Esophagus (tissue), 2 donors: Measurements from ENCODE around the gene FBLN1. TPM values are rescaled to one million over a fixed set of nuclear protein-coding genes. Genes with fewer than 3 reads are reported as not detected.
"Not testable (repeated sequence)": the region's sequence is repeated elsewhere in the genome, so short reads cannot be mapped to it uniquely, and the experiment has no call there.

ENCODE experiments used
- H3K27ac ChIP-seq, 2 donors: one replicate each; pipeline ENCODE4 v1.5.1; 2013; ENCODE audit warnings: low read depth in 2 of 2, mild to moderate bottlenecking in 2 of 2, inconsistent platforms in 1 of 2, low read length in 1 of 2, moderate library complexity in 1 of 2
- H3K27me3 ChIP-seq, 2 donors: one replicate each; pipeline ENCODE4 v1.6.1; 2013; ENCODE audit warnings: low read length in 2 of 2, control low read depth in 1 of 2, mild to moderate bottlenecking in 1 of 2; ENCODE audit not compliant: insufficient read depth in 2 of 2, control insufficient read depth in 1 of 2
- H3K36me3 ChIP-seq, 2 donors: one replicate each; pipeline ENCODE4 v1.6.1; 2013; ENCODE audit warnings: low read length in 1 of 2; ENCODE audit not compliant: control insufficient read depth in 2 of 2, insufficient read depth in 2 of 2
- H3K4me1 ChIP-seq, 2 donors: one replicate each; pipeline ENCODE4 v1.6.1; 2013; ENCODE audit warnings: low read length in 1 of 2; ENCODE audit not compliant: control insufficient read depth in 2 of 2, insufficient read depth in 2 of 2
- H3K4me3 ChIP-seq, 2 donors: one replicate each; pipeline ENCODE4 v1.5.1; 2013; ENCODE audit warnings: low read length in 2 of 2, mild to moderate bottlenecking in 2 of 2, low read depth in 1 of 2, moderate library complexity in 1 of 2
- H3K9me3 ChIP-seq, 2 donors: one replicate each; pipeline ENCODE4 v1.6.1; 2013; ENCODE audit warnings: mild to moderate bottlenecking in 2 of 2, low read depth in 1 of 2, low read length in 1 of 2, moderate library complexity in 1 of 2; ENCODE audit not compliant: control insufficient read depth in 2 of 2, insufficient read depth in 1 of 2
- WGBS, 2 donors: extraction: QIAGEN DNeasy Blood & Tissue Kit; methylation state at CpG; one replicate each; pipeline ENCODE4 v1.1.7; 2013; 5-methylcytosine and 5-hydroxymethylcytosine counted together
- polyA plus RNA-seq, 2 donors: library from polyadenylated mRNA; stranded (reverse); fragments of 200-250 nt; gene quantifications; one replicate each; pipeline ENCODE4 v1.2.3, GENCODE V29; 2013
- donor health status: healthy with polysubstance abuse.
- donor health status: Bipolar disorder and iron deficiency.

Gene FBLN1
- polyA plus RNA-seq, 2 donors: 18.8 to 50.3 TPM

DNA sequence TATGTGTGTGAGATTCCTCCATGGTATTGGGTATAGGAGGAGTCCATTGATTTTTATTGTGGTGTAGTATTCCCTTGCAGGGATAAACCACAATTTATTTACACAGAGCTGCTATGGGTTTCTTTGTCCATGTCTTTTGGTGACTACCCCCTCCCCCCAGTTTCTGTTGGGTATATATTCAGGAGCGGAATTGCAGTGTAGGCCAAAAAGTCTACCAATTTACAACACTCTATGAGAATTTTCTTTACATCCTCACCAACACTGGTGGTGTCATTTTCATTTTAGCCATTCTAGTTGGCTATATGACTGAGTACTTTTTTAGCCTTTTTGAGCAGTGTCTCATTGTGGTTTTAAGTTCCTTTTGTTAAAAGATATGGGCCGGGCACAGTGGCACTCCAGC, 113.7 kb downstream of the FBLN1 start:
- H3K27me3 ChIP-seq: no peaks in the 10 kb centered on the region
- H3K4me1 ChIP-seq: peaks cover 0 to 5% of the 10 kb centered on the region in 2 donors
- WGBS, 2 donors: 91% methylated on average over 2 of the region's 2 CpGs
- H3K9me3 ChIP-seq: no peaks in the 10 kb centered on the region
- no peaks in the 10 kb centered on the region for H3K36me3 ChIP-seq
- H3K27ac ChIP-seq: no peak overlapping the region
- H3K4me3 ChIP-seq: no peak overlapping the region

GRCh38 chr22:45617948-45618347, 115.3 kb downstream of the FBLN1 start:
- WGBS, 2 donors: 67 to 74% methylated on average over 8 of the region's 8 CpGs
- H3K36me3 ChIP-seq: no peaks in the 10 kb centered on the region
- no peaks in the 10 kb centered on the region for H3K9me3 ChIP-seq
- no peaks in the 10 kb centered on the region for H3K27me3 ChIP-seq
- peaks cover 3% of the 10 kb centered on the region in 2 donors for H3K4me1 ChIP-seq
- no peak overlapping the region for H3K4me3 ChIP-seq
- H3K27ac ChIP-seq: no peak overlapping the region

- WGBS, 2 donors: 72 to 86% methylated on average over 3 of the region's 3 CpGs
- no peaks in the 10 kb centered on the region for H3K27me3 ChIP-seq
- no peaks in the 10 kb centered on the region for H3K9me3 ChIP-seq
- no peak overlapping the region for H3K27ac ChIP-seq
- H3K4me1 ChIP-seq: peaks cover 3 to 4% of the 10 kb centered on the region in 2 donors
- no peak overlapping the region for H3K4me3 ChIP-seq
- no peaks in the 10 kb centered on the region for H3K36me3 ChIP-seq
Measured at GRCh38 chr22:45620706-45621105, 118.0 kb downstream of the FBLN1 start.

DNA sequence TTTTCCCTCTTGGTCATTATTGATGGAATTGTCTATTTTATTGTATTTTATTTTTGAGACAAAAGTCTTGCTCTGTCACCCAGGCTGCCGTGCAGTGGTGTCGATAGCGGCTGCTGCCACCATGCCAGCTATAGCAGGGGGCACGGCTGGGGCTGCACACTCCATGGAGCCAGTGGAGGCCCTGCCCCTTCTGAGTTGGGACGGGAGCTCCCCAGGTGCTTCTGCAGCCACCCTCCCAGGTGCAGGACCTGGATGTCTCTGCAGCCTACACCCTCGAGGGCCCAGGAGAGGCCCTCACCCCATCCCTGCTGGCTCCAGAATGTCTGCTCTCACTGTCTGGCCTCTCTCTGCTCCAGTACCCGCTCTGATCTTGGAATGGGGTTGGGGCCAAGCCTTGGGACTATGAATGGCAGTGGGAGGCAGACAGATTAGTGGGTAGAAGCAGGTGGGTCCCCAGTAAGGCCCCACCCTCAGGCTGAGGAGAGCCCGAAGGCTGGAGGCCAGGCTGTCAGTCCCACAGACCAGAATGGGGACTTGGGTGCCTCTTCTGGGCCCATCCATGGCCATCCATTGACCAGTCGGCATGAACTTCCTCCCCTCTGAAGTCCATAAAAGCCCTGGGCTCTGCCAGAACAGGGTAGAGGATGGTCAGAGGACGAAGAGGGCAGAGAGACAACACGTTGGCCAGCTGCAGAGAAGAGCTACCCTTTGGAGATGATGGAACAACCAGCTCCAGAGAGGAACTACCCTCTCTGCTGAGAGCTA, 119.3 kb downstream of the FBLN1 start:
- Histone ChIP-seq H3K27me3 (no peaks in the 10 kb centered on the region), H3K36me3 (no peaks in the 10 kb centered on the region), H3K4me1 (peaks cover 3 to 4% of the 10 kb centered on the region in 2 donors), H3K27ac (peak overlapping the region in 1 of 2 donors; percentile 18), H3K9me3 (no peaks in the 10 kb centered on the region), H3K4me3 (no peak overlapping the region)
- 85 to 90% methylated on average over 11 of the region's 11 CpGs for WGBS, 2 donors

DNA sequence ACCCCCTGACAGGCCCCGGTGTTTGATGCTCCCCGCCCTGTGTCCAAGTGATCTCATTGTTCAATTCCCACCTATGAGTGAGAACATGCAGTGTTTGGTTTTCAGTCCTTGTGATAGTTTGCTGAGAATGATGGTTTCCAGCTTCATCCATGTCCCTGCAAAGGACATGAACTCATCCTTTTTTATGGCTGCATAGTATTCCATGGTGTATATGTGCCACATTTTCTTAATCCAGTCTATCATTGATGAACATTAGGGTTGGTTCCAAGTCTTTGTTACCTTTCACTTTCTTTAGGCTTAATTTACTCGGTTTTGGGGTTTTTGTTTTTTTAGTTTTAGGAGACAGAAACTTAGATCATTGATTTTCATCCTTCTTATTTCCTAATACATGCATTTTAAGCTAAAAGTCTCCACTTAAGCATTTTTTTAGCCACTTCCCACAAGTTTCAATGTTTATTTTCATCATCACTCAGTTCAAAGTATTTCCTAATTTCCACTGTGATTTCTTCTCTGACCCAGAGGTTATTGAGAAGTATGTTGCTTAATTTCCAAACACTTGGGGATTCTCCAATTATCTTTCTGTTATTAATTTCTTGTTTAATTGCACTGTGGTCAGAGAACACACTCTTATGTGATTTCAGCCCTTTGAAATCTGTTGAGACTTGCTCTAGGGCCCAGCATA, 120.9 kb downstream of the FBLN1 start:
- WGBS, 2 donors: 81 to 87% methylated on average over 3 of the region's 3 CpGs
- not testable (repeated sequence) for H3K9me3 ChIP-seq, H3K4me1 ChIP-seq, H3K27me3 ChIP-seq, H3K36me3 ChIP-seq, H3K4me3 ChIP-seq, H3K27ac ChIP-seq

DNA sequence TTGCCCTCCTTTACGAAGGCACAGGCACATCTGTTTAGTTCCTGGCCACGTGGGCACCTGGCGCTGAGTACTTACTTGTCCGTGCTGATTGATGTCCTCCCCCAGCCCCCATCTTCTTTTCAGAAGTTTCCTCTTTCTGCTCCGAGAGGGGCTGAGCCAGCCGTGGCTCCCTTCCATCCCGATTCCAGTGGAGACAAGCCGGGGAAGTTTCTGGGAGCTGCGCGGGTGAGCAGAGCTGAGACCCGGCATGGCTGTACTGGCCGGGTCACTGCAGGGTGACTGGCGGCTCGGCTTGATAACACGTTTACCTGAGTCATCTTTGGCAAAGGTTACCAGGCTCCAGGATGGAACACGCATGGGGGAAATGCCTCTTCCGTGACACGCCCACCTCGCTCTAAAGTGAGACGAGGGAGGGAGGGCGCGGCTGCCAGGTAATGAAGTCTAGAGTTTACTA, 123.5 kb downstream of the FBLN1 start:
- peaks cover 2 to 3% of the 10 kb centered on the region in 2 donors for H3K4me1 ChIP-seq
- no peaks in the 10 kb centered on the region for H3K36me3 ChIP-seq
- WGBS, 2 donors: 41 to 47% methylated on average over 22 of the region's 22 CpGs
- H3K9me3 ChIP-seq: no peaks in the 10 kb centered on the region
- peak overlapping the region in 1 of 2 donors; percentile 31 for H3K4me3 ChIP-seq
- peak overlapping the region; percentile 11 to 90 for H3K27ac ChIP-seq
- H3K27me3 ChIP-seq: no peaks in the 10 kb centered on the region

DNA sequence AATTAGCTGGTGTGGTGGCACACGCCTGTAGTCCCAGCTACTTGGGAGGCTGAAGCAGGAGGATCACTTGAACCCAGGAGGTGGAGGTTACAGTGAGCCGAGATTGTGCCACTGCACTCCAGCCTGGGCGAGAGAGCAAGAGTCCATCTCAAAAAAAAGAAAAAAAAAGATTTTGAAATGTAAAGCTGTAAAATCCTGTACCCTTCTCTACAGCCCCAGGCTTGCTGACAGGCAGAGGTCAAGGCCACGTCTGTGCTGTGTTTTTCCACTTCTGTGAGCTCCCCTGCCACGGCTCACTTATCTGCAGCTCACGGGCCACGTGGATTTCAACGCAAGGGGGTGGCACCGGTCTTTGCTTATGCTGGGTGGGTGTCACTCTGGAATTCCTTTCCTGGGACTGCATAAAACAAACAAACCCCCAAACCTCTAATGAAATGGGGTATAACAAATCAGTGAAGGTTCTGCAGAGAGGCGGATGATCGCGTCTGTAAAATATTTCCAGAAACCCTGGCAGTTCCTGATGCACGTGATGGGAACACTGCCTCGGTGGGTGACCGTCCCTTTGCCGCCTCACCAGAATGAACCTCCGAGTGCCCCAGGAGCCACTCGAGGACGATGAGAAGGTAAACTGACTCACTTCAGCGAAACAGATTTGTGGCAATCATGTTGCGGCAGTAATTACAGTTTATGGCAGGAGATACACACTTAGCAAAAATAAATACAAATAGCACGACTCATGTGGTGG, 125.0 kb downstream of the FBLN1 start:
- Histone ChIP-seq H3K4me3 (no peak overlapping the region), H3K27me3 (no peaks in the 10 kb centered on the region), H3K36me3 (no peaks in the 10 kb centered on the region), H3K27ac (no peak overlapping the region), H3K4me1 (peaks cover 0 to 2% of the 10 kb centered on the region in 2 donors), H3K9me3 (no peaks in the 10 kb centered on the region)
- 81 to 90% methylated on average over 22 of the region's 22 CpGs for WGBS, 2 donors

DNA sequence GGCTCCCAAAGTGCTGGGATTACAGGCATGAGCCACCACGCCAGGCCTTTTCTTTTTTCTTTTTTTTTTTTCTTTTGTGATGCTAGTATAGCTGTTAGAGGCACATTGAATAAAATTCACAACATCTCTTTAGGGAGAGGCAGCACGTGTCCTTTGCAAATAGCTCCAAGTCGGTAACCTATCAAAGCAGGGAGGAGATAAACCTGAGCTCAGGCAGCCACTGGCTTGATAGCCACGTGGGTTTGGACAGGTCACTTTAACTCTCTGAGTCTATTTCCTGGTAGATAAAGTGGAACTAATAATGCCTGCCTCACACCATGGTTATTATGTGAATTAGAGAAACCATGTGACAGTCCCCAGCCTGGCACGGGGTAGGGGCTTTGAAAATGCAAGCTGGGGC, 125.8 kb downstream of the FBLN1 start:
- 48 to 59% methylated on average over 5 of the region's 5 CpGs for WGBS, 2 donors
- H3K4me1 ChIP-seq: peaks cover 0 to 2% of the 10 kb centered on the region in 2 donors
- H3K4me3 ChIP-seq: no peak overlapping the region
- no peaks in the 10 kb centered on the region for H3K36me3 ChIP-seq
- H3K27me3 ChIP-seq: no peaks in the 10 kb centered on the region
- no peaks in the 10 kb centered on the region for H3K9me3 ChIP-seq
- H3K27ac ChIP-seq: no peak overlapping the region

GRCh38 chr22:45629469-45630089, 126.9 kb downstream of the FBLN1 start:
- H3K27me3 ChIP-seq: no peaks in the 10 kb centered on the region
- no peaks in the 10 kb centered on the region for H3K9me3 ChIP-seq
- H3K4me3 ChIP-seq: no peak overlapping the region
- 71 to 74% methylated on average over 15 of the region's 15 CpGs for WGBS, 2 donors
- no peak overlapping the region for H3K27ac ChIP-seq
- peaks cover 0 to 2% of the 10 kb centered on the region in 2 donors for H3K4me1 ChIP-seq
- no peaks in the 10 kb centered on the region for H3K36me3 ChIP-seq
